ENCODE results near the gene TMEM256. TPM values are rescaled to one million over a fixed set of nuclear protein-coding genes. Genes with fewer than 3 reads are reported as not detected.
A peak's percentile ranks its signal among the peaks of the same experiment; 100 is the strongest.

Gene TMEM256
- total RNA-seq, 1 donor from 2014 or later, result 45.9 TPM

DNA sequence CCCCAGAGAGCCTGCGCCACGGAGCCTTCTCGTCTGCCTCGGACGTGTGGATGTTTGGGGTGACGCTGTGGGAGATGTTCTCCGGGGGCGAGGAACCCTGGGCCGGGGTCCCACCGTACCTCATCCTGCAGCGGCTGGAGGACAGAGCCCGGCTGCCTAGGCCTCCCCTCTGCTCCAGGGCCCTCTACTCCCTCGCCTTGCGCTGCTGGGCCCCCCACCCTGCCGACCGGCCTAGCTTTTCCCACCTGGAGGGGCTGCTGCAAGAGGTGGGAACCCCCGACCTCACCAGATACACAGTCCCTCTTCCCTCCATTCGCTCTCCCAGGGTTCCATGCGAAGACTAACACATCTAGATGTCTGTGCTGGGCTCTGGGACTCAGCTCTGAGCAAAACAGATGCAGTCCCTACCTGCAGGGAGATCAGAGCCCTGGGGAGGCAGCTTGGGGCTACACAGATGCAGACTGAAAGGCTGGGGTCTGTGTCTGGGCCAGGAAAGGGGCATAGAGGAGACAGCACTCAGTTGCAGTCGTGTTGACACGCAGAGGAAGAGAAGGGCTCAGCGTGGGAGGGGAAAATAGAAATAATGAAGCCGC, 19.3 kb downstream of the TMEM256 start:
- TF ChIP-seq CTCF (IDR thresholded peaks at IDR 0.05), result no peak
- Mint-ChIP-seq H3K27ac (ENCODE audit: unreplicated experiment) (no peak overlapping the region), H3K4me3 (ENCODE audit: unreplicated experiment) (peak overlapping the region; percentile 57), H3K4me1 (ENCODE audit: unreplicated experiment) (peaks cover 10% of the 10 kb centered on the region), H3K27me3 (ENCODE audit: unreplicated experiment) (peaks cover 31% of the 10 kb centered on the region), H3K36me3 (ENCODE audit: unreplicated experiment) (peaks cover 7% of the 10 kb centered on the region), H3K9me3 (ENCODE audit: unreplicated experiment) (peaks cover under 1% of the 10 kb centered on the region)
- no peak for DNase-seq (ENCODE audit: extremely low spot score, unreplicated experiment)

- peaks cover 37% of the 10 kb centered on the region for H3K27me3 Mint-ChIP-seq (ENCODE audit: unreplicated experiment)
- no peak for DNase-seq (ENCODE audit: extremely low spot score, unreplicated experiment)
- H3K4me1 Mint-ChIP-seq (ENCODE audit: unreplicated experiment), result peaks cover 10% of the 10 kb centered on the region
- H3K36me3 Mint-ChIP-seq (ENCODE audit: unreplicated experiment), result peaks cover 7% of the 10 kb centered on the region
- peak overlapping the region; percentile 57 for H3K4me3 Mint-ChIP-seq (ENCODE audit: unreplicated experiment)
- no peak overlapping the region for H3K27ac Mint-ChIP-seq (ENCODE audit: unreplicated experiment)
- no peak for TF ChIP-seq CTCF (IDR thresholded peaks at IDR 0.05)
- H3K9me3 Mint-ChIP-seq (ENCODE audit: unreplicated experiment), result peaks cover 7% of the 10 kb centered on the region
These were observed 20.0 kb downstream of the TMEM256 start for GRCh38 chr17:7383742-7384488.

DNA sequence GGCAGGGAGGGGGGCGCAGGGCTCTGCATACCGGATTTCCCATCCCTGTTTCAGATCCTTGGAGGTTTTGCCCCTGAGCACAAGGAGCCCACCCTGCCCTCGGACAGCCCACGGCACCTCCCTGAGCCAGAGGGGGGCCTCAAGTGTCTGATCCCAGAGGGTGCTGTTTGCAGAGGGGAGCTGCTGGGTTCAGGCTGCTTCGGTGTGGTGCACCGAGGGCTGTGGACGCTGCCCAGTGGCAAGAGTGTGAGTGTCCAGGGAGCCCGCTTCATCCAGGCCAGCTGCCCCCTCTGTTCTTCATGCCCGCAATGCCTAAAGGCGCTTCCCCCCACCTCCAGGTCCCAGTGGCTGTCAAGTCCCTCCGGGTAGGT, 20.5 kb downstream of the TMEM256 start:
- Mint-ChIP-seq H3K36me3 (ENCODE audit: unreplicated experiment) (peaks cover 7% of the 10 kb centered on the region), H3K9me3 (ENCODE audit: unreplicated experiment) (peaks cover 7% of the 10 kb centered on the region), H3K4me1 (ENCODE audit: unreplicated experiment) (peaks cover 10% of the 10 kb centered on the region), H3K27ac (ENCODE audit: unreplicated experiment) (no peak overlapping the region), H3K27me3 (ENCODE audit: unreplicated experiment) (peaks cover 37% of the 10 kb centered on the region), H3K4me3 (ENCODE audit: unreplicated experiment) (no peak overlapping the region)
- TF ChIP-seq CTCF (IDR thresholded peaks at IDR 0.05), result no peak
- no peak for DNase-seq (ENCODE audit: extremely low spot score, unreplicated experiment)

- peaks cover 7% of the 10 kb centered on the region for H3K36me3 Mint-ChIP-seq (ENCODE audit: unreplicated experiment)
- no peak for DNase-seq (ENCODE audit: extremely low spot score, unreplicated experiment)
- H3K9me3 Mint-ChIP-seq (ENCODE audit: unreplicated experiment), result peaks cover 7% of the 10 kb centered on the region
- no peak for TF ChIP-seq CTCF (IDR thresholded peaks at IDR 0.05)
- H3K27me3 Mint-ChIP-seq (ENCODE audit: unreplicated experiment), result peaks cover 37% of the 10 kb centered on the region
- H3K27ac Mint-ChIP-seq (ENCODE audit: unreplicated experiment), result no peak overlapping the region
- no peak overlapping the region for H3K4me3 Mint-ChIP-seq (ENCODE audit: unreplicated experiment)
- peaks cover 10% of the 10 kb centered on the region for H3K4me1 Mint-ChIP-seq (ENCODE audit: unreplicated experiment)
These were observed 21.0 kb downstream of the TMEM256 start for GRCh38 chr17:7382901-7383300.

- Mint-ChIP-seq H3K9me3 (ENCODE audit: unreplicated experiment) (peaks cover 7% of the 10 kb centered on the region), H3K36me3 (ENCODE audit: unreplicated experiment) (peaks cover 2% of the 10 kb centered on the region), H3K4me1 (ENCODE audit: unreplicated experiment) (peaks cover 10% of the 10 kb centered on the region), H3K27ac (ENCODE audit: unreplicated experiment) (no peak within 1 kb of the TSS), H3K4me3 (ENCODE audit: unreplicated experiment) (peak within 1 kb of the TSS; percentile 54), H3K27me3 (ENCODE audit: unreplicated experiment) (peaks cover 45% of the 10 kb centered on the region)
- no peak for TF ChIP-seq CTCF (IDR thresholded peaks at IDR 0.05)
- DNase-seq (ENCODE audit: extremely low spot score, unreplicated experiment), result no peak
These were observed 22.8 kb downstream of the TMEM256 start, which contains the start of gene TNK1 for GRCh38 chr17:7380855-7381683. Gene TNK1, plus strand, starts transcription at chr17:7381089. Its CDS starts 1,838 bp downstream, at chr17:7382927.
